Left colon (tissue), 2 donors: ENCODE results near the gene ODAD3. TPM values are rescaled to one million over a fixed set of nuclear protein-coding genes. Genes with fewer than 3 reads are reported as not detected.
"Not testable (repeated sequence)": the region's sequence is repeated elsewhere in the genome, so short reads cannot be mapped to it uniquely, and the experiment has no call there.

Source experiments
- ATAC-seq: fragments of 200-7000 bp; cut with Tn5 transposase; one replicate; pipeline ENCODE4 v1.9.1; 2020; ENCODE audit warnings: mild to moderate bottlenecking, moderate library complexity
- DNase-seq, 2 donors: peaks; one replicate each; pipeline ENCODE4 v3.0.0-alpha.2; 2020
- intact Hi-C, 2 donors: fragments of 100-400 bp; cut with DNase I in 1 of 2; cut with micrococcal nuclease in 1 of 2; formaldehyde crosslinking; loops; one replicate each; pipeline versions ENCODE4 v1.11.2 to v1.14.0; 2022; cut with DNase I, micrococcal nuclease
- total RNA-seq, 2 donors: library from RNA; stranded (reverse); fragmentation: NEBNext Ultra II Directional; extraction: Animal tissue kit (Norgen Biotek cat#: 25700); gene quantifications; one replicate each; pipeline ENCODE4 v1.2.1, GENCODE V29; 2021
- donor health status: DM: no; HTN: no; CAD: no.
- donor health status: DM: yes; HTN: yes; CAD: no.

ODAD3 gene
- total RNA-seq, 2 donors from 2014 or later = 0.42 TPM; not detected in 1

DNA sequence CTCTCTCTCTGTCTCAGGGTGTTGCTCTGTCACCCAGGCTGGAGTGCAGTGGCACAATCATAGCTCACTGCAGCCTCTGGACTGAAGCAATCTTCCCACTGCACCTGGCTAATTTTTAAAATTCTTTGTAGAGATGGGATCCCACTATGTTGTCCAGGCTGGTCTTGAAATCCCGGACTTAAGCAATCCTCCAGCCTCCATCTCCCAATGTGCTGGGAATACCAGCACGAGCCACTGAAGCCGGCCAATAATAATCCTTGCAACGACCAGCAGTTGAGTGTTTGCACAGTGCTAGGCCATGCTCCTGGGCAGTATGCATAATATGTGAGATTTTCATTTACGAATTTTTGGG lies 50.2 kb downstream of the ODAD3 start:
- ATAC-seq (no peak), DNase-seq (no peak)
- intact Hi-C loops = no loop called here

GRCh38 chr19:11383706-11384048 lies 51.2 kb downstream of the ODAD3 start:
- DNase-seq (no peak), ATAC-seq (no peak)
- intact Hi-C loops = no loop called here

GRCh38 chr19:11382898-11383705 lies 51.8 kb downstream of the ODAD3 start:
- DNase-seq = peak; percentile 58 to 70
- ATAC-seq = peak; percentile 22
- intact Hi-C loops = no loop called here

- DNase-seq (peak; percentile 95), ATAC-seq (peak; percentile 89)
- intact Hi-C loops = no loop called here
These were observed 54.0 kb downstream of the ODAD3 start for GRCh38 chr19:11380653-11381537.

GRCh38 chr19:11379857-11380350 lies 55.0 kb downstream of the ODAD3 start:
- intact Hi-C loops = no loop called here

DNA sequence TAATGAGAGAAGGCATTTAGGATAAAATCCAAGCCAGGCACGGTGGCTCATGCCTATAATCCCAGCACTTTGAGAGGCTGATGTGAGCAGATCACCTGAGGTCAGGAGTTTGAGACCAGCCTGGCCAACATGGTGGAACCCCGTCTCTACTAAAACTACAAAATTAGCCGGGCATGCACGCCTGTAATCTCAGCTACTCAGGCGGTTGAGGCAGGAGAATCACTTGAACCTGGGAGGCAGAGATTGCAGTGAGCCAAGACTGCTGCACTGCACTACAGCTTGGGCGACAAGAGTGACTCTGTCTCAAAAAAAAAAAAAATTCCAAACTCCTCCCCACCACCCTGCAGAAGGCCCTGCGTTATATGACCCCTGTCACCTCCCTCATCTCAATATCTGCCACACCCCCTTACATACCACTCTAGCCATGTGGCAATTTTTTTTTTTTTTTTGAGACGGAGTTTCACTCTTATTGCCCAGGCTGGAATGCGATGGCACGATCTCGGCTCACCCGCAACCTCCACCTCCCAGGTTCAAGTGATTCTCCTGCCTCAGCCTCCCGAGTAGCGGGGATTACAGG lies 55.6 kb downstream of the ODAD3 start:
- ATAC-seq, DNase-seq, intact Hi-C loops: not testable (repeated sequence)

More at GRCh38 chr19:11379857-11380350, 55.0 kb downstream of the ODAD3 start:
- no peak for ATAC-seq
- DNase-seq = no peak

DNA sequence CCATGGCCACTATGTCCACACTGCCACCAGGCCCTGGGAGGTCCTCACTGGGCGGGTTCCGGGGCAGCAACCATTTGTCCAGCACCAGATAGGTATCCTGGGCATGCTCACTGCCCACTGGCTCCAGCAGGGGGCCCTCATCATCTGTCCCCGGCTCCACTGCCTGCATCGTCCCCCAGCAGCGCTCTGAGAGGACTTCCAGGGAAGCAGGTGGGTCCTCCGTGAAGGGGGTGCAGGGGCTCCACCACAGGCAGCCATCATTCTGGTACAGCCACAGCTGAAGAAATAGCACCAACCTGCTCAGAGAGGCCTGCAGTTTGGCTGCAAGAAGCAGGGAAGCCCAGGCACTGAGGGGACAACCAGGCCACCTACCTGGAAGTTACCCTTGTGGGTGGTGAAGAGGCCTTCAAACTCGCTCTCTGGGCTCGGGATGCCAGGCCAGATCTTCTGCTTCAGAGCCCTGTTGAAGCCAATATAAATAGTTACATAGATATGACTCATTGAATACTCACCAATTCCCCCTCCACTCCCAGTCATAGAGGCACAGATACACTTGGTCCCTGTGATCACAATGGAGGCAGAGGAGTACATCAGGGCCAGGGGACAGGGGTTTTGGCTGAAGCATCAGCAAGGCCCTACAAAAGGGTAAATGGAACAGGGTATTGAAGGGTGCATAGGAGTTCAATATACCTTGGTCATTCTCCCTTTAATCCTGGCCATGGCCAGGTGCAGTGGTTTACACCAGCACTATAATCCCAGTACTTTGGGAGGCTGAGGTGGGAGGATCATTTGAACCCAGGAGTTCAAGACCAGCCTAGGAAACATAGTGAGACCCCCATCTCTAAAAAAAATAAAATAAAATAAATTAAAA lies 56.4 kb downstream of the ODAD3 start:
- DNase-seq (peak in 1 of 2 donors; percentile 58), ATAC-seq (no peak)
- intact Hi-C loops = no loop called here

GRCh38 chr19:11377756-11378155 lies 57.2 kb downstream of the ODAD3 start:
- ATAC-seq (no peak), DNase-seq (no peak)
- intact Hi-C loops = no loop called here

- no peak for ATAC-seq
These were observed 57.7 kb downstream of the ODAD3 start for GRCh38 chr19:11377237-11377636.

DNA sequence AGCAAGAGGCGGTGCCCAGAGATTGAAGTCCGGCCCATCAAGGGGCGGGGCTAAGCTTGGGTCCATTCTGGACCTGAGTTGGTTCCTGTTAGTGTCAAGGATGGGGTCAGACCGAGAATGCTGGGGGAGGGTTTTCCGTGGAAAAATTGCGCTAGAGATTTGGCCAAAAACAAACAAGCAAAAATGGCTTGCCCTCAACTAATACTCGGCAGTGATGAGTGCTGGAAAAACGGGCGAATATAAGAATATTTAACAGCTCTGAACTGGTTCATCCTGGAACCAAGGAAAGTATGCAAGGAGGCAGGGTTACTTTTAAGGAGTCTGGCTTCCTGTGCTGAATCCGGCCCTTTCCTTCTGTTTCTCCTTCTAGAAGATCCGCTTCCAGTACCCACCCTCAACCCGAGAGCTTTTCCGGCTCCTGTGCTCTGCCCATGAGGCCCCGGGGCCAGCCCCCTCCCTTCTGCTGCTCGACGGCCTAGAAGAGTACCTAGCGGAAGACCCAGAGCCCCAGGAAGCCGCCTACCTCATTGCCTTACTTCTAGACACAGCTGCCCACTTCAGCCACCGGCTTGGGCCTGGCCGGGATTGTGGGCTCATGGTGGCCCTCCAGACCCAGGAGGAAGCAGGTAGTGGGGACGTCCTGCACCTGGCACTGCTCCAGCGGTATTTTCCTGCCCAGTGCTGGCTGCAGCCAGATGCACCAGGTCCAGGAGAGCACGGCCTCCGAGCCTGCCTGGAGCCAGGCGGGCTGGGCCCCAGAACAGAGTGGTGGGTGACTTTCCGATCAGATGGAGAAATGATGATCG lies 59.6 kb downstream of the ODAD3 start:
- DNase-seq (peak; percentile 71 to 76), ATAC-seq (peak; percentile 25)
- intact Hi-C loops = no loop called here

More at GRCh38 chr19:11377237-11377636, 57.7 kb downstream of the ODAD3 start:
- DNase-seq = no peak
- intact Hi-C loops = no loop called here

GRCh38 chr19:11374433-11375142 lies 60.3 kb downstream of the ODAD3 start, which contains the start of gene SWSAP1:
Gene SWSAP1 (plus strand): TSS chr19:11374666. CDS start chr19:11374681, 15 bp downstream.
- DNase-seq = peak; percentile 99
- ATAC-seq = peak; percentile 90
- intact Hi-C loops = no loop called here

DNA sequence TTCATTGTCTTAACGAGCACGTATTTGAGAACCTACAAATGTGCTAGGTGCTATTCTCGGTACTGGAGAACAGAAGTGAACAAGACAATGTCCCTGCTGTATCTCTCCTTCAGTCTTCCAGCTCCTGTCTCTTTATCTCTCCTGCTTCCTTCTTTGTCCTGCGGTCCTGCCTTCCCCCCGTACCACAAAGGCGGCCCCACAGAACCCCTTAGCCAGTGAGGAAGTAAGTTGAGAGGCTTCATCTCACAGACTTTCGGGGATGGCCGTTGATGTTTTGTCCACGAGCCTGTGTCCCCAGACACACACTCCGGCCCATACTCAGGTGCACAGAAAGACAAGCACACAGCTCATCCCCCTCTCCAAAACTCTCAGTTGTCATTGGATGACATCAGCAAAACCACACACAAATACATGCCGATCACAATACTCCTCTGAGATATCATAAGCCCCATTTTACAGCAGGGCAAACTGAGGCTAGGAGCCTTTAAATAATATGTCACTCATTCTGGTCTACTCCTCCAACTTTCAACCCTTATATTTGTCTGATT lies 61.0 kb downstream of the ODAD3 start:
- ATAC-seq (no peak), DNase-seq (no peak)
- intact Hi-C loops = no loop called here

GRCh38 chr19:11373166-11373884 lies 61.6 kb downstream of the ODAD3 start:
- intact Hi-C loops = no loop called here
- DNase-seq = peak in 1 of 2 donors; percentile 43
- ATAC-seq = no peak

GRCh38 chr19:11370744-11371143 lies 64.2 kb downstream of the ODAD3 start:
- intact Hi-C loops = no loop called here
- ATAC-seq = no peak
- DNase-seq = no peak
